Hindlimb muscle (tissue), 1 donor: ENCODE measurements around the gene MTRR. TPM values are rescaled to one million over a fixed set of nuclear protein-coding genes. Genes with fewer than 3 reads are reported as not detected.
"Not testable (repeated sequence)": the region's sequence is repeated elsewhere in the genome, so short reads cannot be mapped to it uniquely, and the experiment has no call there.

ENCODE experiments used
- DNase-seq: peaks from one replicate; pipeline ENCODE4 v3.0.0-alpha.2; 2013
- polyA plus RNA-seq: library from polyadenylated mRNA; unstranded; fragments of 120-200 nt; gene quantifications from one replicate; pipeline ENCODE4 v1.2.1, GENCODE V29; 2013; ENCODE audit not compliant: insufficient read length

MTRR gene
- polyA plus RNA-seq, 1 donor, result 25.9 TPM

GRCh38 chr5:7902201-7902600, 33.3 kb downstream of the MTRR start:
- no peak for DNase-seq

- DNase-seq, result peak; percentile 14
Measured at GRCh38 chr5:7902666-7903625, 34.0 kb downstream of the MTRR start.

- DNase-seq, result no peak
Measured at GRCh38 chr5:7904170-7904569, 35.2 kb downstream of the MTRR start.

GRCh38 chr5:7907612-7908011, 38.7 kb downstream of the MTRR start:
- DNase-seq, result no peak

- no peak for DNase-seq
Measured at GRCh38 chr5:7908317-7908716, 39.4 kb downstream of the MTRR start.

GRCh38 chr5:7910738-7911428, 41.9 kb downstream of the MTRR start:
- DNase-seq, result no peak

- not testable (repeated sequence) for DNase-seq
Measured at GRCh38 chr5:7911429-7911771, 42.5 kb downstream of the MTRR start.

- DNase-seq, result no peak
Measured at GRCh38 chr5:7916171-7916804, 47.3 kb downstream of the MTRR start.

GRCh38 chr5:7917130-7918123, 48.5 kb downstream of the MTRR start:
- DNase-seq, result no peak

GRCh38 chr5:7925961-7926695, 57.2 kb downstream of the MTRR start:
- no peak for DNase-seq

GRCh38 chr5:7926720-7927119, 57.8 kb downstream of the MTRR start:
- DNase-seq, result no peak

GRCh38 chr5:7927466-7928375, 58.8 kb downstream of the MTRR start:
- peak; percentile 51 for DNase-seq

- no peak for DNase-seq
Measured at GRCh38 chr5:7930011-7930410, 61.1 kb downstream of the MTRR start.

- DNase-seq, result no peak
Measured at GRCh38 chr5:7941692-7942091, 72.7 kb downstream of the MTRR start.

GRCh38 chr5:7947301-7947700, 78.4 kb downstream of the MTRR start:
- no peak for DNase-seq

Other genes with a start within 250 kb of the MTRR start
- not detected for gene CFAP90, start 18.0 kb upstream of the MTRR start, polyA plus RNA-seq
- 8.6 TPM for gene FASTKD3, start 117 bp upstream of the MTRR start, polyA plus RNA-seq